Urothelium cell line (cell line): ENCODE measurements around the gene ENTREP1.

Source experiments
- DNase-seq: peaks from one replicate; pipeline ENCODE4 v3.0.0; 2011; ENCODE audit warnings: low spot score, mixed read lengths
- FAIRE-seq: peaks from 2 replicates; lab custom pipeline; 2011; peaks lifted over from hg19 to GRCh38; lab: Jason Lieb, UNC

The ENTREP1 gene

DNA sequence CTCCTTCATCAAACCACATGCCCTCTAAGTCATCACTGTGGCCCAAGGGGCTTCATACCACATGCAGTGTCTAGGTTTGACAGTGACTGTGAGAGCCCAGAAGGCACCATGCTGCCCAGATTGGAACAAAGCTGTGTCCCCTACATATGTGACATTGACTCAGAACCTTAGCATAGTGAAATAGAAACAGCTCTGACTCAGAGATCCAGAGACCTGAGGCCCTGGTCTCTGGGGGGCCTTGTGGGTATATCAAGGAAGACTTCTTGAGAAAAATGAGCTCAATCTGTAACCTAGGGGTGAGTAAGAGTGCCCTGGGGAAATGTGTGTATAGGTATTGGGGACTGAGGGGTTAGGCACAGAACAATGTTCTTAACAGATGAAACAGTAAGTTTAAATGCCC, 7.1 kb upstream of the ENTREP1 start:
- DNase-seq (no peak), FAIRE-seq (no peak)

DNA sequence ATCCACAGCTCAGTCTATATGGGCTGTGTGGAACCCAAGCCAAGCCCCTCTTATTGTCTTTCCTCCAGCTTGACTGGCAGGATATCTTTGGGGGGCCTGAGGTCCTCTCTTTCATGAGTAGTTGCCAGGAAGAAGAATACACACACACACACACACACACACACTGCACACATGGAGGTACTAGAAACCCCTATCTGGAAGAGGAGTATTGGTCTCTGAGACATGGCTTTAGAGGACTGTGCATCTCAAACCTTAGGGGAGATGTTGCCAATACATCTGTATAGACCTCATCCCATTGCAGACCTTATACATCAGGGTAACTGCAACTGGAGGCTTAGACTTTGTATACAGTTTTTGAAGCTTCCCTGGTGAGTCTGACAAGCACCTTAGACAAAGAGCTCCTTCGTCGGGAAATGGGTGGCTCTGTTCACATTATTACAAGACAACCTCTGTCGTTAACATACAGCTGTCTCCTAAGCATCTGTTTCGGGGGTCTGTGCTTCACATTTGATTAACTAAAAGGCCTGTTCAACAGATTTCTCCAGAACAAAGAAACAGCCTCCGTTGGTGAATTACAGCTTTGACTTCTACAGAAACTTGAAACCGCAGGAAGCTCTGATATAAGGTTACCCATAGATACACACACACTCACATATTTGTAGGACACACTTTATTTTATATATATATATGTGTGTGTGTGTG, 5.5 kb upstream of the ENTREP1 start:
- FAIRE-seq = no peak
- DNase-seq = no peak

DNA sequence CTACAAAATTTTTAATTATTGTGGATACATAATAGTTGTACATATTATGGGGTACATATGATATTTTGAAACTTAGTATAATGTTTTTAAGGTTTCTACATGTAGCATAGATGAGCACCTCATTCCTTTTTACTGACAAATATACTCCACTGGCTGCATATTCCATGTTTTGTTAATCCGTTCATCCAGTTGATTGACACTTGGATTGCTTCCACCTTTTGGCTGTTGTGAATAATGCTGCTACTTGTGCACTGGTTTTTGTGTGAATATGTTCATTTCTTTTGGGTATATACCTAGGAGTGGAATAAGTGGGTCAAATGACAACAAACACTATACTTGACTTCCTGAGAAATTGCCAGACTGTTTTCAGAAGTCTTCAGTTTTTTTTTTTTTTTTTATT, 2.8 kb upstream of the ENTREP1 start:
- DNase-seq = no peak
- no peak for FAIRE-seq

DNA sequence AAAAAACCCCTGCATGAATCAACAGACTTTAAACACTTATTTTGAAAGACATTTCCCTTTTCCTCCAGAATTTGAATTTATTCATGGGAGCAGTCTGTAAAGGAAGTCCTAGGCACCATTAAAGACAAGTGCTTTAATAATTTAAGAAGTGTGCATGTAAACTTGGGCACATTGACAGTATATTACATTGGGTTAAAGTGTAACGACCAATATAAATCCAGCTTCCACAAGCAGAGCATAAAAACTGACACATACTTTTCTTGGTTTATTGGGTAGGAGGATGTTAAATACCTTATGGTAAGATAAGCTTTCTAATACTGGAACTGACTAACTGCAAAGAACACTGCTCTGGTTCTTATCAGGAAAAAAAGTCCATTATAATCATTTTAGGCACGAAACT, 1.2 kb upstream of the ENTREP1 start:
- no peak for DNase-seq
- FAIRE-seq = no peak

DNA sequence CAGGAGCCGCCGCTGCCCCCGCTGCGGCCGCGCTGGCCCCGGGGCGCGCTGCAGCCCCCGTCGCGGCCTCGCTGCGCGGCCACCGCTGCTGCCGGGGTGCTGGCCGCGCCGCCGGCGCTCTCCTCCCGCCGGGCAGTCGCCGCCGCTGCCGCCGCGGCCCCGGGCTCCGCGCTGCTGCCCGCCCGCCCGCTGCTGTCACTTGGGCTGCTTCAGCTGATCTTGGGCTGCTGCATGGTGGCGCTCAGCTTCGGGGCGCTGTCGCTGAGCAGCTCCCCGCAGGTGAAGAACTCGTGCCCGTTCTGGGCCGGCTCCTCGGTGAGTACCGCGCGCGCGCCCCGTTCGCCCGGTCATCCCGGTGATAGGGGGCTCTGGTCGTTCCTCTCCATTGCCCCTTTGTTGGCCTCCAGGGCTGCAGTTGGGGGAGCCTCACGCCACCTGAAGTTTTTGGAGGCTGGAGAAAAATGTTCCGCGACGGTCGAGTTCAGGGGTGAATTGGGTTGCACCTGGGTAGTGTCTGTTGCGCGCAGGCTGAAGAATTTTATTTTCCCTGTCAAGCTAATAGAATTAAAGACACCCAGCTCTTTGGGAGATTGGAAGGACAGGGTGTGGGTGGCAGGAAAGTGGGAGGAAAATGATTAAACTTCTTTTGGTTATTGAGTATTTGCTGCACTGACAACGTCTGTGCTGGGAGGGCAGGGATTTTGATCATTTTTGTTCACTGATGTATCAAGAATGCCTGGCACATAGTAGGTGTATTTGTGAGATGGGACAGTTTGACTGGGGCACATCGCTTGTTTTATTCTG, 596 bp downstream of the ENTREP1 start:
- DNase-seq (no peak), FAIRE-seq (no peak)

DNA sequence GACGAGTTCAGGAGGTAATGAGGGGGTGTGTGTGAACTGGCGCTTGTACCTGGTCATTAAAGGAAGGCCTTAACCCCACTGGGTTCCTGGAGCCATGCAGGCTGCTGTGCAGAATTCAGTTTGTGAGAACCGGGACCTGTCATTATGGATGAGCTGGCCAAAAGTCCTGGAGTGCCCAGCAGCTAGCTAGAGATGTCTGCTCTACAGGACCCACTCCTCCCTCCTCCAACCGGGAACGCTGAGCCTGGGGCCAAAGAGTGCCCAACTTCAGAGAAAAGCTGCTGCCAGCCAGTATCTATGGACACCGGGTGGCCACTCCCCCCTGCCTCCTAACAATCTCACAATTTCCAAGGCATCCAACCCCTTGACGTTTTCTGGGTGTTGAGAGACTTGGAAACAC, 1.2 kb downstream of the ENTREP1 start:
- DNase-seq (no peak), FAIRE-seq (no peak)

DNA sequence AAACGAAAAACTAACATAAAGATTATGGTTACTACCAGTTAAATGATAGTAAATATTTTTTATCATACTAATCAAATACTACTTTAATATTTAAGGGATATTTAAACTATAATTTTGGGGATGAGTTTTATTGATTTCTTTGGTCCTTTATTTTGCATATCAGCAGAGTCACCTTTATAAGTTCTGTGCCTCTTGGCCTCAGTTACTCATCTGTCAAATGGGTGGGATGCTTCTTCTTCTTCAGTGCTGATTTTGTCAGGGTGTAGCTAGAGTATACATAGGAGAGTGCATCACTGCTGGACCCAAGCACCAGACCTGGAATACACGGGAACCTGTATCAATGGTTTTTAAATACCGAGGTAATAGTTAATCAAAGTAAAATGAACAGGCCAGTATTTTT, 5.6 kb downstream of the ENTREP1 start:
- no peak for FAIRE-seq

DNA sequence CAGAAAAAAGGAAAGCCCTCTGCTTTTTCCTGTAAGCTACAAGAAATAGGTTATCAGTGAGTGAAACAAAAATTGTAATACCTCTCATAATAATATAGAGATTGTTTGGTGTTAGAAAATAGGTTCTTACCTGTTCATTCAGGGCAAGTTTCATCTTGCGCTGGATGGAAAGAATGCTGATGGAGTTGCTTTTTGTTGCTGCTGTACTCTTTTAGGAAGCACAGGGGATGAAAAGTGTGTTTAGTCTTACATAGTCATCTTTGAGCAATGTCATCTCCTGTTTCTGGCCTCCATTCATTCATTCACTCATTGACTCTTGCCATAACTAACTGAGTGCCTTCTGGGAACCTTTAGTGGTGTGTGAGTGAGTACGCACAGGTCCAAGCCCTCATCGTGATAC, 6.4 kb downstream of the ENTREP1 start:
- DNase-seq (no peak), FAIRE-seq (no peak)

More for the DNA sequence above, 5.6 kb downstream of the ENTREP1 start:
- no peak for DNase-seq

DNA sequence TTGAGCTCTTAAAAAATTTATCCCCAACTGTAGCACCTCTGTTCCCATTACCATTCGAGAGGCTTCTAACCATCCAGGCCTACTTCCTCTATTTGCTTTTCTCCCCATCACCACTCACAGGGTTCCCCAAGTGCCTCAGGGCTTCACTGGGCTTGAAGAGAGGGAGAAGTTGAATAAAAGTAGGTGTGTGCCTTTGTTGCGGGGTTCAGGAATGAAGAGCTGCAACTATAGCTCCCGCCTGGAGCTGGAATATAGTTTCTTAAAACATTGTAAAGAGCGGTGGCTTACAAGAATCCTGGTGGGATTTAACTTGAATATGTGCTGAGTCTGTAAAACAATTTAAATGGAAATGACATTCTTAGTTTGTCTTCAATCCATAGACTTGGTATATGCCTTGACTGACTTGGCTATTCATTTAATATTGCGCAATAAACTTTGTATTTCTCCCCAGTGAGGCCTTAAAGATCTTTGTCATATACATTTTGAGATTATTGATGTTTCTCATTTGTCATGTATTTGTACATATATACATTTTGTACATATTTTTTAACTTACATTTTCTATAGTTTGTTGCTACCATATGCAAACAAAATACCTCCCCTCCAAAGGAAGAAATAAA, 7.2 kb downstream of the ENTREP1 start:
- DNase-seq (no peak), FAIRE-seq (no peak)

DNA sequence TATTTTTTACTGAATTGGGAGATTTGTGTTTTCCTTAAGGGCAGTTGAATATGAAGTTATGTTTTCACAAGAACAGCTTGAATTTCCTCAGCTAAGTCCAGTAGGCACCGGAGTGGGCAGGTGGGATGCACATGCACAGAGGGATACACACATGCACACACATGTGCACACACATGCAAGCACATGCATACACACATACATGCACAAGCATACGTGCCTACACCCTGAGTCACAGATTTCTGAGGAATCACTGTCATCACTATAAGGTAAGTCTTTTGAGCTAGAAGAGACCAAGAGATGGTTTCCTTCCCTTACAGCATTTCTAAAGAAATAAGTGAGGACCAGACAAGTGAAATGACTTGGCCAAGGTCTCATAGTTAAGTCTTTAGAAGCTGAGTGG, 8.7 kb downstream of the ENTREP1 start:
- FAIRE-seq (no peak), DNase-seq (no peak)

DNA sequence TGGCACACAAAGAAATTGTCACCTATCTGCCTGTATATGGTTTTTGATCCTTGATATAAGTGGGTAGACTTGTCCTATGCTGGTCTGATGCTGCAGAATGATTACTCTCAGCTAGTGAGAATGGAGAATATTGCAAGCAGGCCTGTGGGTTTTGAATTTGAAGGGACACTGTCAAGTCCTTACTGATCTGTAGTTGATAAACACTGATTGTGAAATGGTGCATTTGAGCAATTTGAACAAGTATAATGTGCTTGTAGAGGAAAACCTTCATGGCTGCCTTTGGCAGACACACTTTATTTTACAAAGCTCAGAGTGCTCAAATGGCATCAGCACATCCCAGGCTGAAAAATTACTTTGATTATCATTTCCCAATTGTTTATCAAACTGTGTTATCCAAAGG, 9.3 kb downstream of the ENTREP1 start:
- DNase-seq (no peak), FAIRE-seq (no peak)

DNA sequence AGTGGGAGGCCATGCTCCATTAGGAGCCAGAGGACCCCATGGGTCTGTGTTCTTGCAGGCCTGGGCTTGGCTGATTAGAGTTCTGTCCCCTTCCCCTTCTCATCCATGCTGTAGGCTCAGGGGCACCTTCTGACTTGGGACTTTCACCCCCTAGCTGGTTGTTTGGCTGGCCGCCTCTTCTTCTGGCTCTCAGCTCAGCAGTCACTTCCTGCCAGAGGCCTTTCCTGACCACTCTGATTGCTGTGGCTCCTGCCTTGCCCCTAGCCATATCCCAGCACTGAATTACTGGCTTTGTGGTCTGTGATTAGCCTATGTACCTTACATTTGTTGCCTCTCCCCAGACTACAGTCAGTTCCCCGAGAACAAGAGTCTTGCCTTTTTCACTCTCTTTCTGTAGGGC, 14.6 kb downstream of the ENTREP1 start:
- FAIRE-seq = no peak
- DNase-seq = no peak

DNA sequence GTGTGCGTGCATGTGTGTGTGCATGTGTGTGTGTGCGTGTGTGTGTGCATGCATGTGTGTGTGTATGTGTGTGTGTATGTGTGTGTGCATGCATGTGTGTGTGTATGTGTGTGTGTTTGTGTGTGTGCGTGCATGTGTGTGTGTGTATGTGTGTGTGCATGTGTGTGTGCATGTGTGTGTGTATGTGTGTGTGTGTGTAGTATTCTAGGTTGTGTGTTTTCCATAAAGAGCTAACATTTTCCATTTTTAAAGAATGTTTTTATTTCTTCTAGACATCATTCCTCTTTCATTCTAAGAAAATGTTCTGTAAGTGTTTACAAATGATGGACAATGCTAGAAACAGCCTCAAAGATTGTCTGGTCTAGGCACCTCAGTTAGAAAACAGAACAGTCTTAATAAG, 15.6 kb downstream of the ENTREP1 start:
- FAIRE-seq (peak; percentile 84), DNase-seq (no peak)

DNA sequence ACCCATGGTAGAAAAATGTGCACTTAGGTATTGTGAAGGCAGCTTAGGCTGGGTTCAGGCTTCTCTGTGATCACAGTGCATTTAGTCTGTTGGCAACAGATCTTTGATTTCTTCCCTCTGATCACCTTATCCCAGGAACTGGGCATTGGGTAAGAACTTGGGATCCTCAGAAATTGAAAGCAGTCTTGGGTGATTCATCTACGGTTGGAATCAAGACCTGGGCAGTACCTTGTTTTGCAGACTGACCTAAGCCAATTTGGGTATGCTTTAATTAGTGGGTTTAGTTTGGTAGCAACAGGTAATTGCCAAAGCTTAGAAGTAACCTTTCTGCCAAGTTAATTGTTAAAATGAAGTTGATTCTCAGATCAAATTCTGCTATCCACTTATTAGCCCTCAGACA, 17.8 kb downstream of the ENTREP1 start:
- FAIRE-seq = no peak
- DNase-seq = no peak

DNA sequence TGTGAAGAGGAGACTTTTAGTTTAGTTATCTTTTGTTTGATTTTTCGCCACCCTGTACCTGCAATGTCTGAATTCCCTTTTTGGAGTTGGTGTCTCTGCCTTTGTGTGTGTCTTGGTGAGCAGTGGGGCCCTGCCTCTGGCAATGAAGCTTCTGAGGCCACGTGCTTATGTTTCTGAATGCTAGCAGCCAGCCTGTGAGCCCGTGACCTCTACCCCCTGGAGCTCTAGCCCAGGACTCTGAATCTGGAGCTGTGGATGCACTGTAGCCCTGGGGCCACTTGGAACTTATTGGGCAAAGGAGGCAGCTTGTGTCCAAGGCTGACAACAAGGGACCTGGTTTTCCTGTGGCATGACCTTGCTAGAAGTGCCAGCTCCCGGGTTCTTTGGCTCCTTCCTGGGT, 19.4 kb downstream of the ENTREP1 start:
- FAIRE-seq = no peak
- DNase-seq = no peak

DNA sequence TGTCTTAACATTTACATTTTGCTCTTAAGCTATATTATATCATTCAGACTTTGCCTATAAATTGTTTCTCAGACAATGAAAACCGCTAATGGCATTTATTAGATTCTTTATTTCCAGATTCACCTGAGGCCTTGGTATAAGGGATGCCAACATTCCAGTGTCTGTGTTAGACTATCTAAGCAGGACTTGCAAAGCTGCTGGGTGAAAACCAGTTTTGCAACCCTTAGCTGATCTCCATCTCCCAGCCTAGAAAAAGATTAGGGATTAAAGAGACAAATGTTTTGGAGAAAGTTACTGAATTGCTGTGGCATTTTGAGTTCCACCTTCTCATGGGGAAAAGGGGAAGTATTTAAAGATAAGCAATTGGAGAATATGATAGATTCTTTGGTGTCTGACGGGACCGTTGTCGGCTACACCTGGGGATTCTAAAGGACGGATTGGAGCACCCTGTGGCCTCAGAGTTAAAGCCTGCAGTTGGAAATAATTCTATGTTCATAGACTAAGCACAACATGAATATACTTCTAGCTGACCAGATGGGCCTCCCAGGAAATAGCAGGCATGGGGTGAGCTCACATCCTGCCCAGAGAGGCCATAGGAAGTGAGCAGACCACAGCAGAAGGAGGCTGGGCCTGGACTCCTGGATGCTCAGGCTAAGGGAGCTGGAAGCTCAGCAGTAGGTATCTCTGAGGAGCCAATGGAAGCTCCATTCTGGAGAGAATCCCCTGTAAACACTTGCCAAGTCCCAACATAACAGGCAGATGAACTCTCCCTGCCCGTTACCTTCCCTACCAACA, 21.8 kb downstream of the ENTREP1 start:
- no peak for DNase-seq
- no peak for FAIRE-seq

DNA sequence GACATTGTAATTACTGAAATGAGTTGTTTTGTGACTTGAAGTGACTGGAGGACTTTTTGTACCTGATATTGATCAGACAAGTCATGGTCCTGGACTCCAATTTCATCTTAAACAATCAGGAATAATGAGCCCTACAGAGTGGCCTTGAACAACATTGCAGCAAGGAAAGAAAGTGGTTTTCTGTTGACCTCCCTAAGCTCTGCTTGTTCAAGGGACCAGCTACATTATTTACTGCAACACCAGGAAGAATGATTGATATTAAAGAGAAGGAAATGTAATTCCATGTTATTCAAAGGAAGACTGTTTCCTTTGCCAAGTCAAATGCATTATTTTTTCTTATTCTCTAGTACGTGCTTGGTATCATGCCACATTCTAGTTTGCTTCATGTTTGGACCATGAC, 22.6 kb downstream of the ENTREP1 start:
- DNase-seq (no peak), FAIRE-seq (no peak)

DNA sequence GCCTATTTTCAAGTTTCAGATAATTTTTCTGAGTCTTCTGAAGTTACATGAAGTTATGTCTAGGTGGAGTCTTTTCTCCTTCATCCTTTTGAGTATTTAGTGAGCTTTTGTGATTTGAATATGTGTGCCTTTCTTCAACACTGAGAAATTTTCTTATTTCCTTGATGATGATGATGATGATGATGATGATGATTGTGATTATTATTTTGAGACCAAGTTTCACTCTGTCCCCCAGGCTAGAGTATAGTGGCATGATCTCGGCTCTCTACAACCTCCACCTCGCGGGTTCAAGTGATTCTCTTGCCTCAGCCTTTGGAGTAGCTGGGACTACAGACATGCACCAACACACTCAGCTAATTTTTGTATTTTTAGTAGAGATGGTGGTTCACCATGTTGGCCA, 26.2 kb downstream of the ENTREP1 start:
- FAIRE-seq = no peak

DNA sequence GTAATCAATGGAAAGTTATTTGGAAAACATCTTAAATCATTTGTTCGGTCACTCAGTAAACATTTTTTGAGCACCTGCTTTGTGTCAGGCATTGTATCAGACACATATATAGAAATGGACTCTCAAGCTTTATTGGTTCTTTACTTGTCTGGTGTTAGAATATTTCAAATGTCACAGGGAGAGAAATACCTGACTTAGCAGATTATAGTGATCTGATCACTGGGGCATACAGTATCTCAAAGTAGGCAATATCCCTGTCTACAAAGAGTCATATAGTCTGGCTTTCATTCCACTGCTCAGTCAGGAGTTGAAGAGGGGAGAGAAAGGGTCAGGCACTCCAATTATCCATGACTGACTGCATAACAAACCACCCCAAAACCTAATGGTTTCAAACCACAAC, 30.2 kb downstream of the ENTREP1 start:
- FAIRE-seq (no peak), DNase-seq (no peak)

More for the DNA sequence above, 26.2 kb downstream of the ENTREP1 start:
- DNase-seq = no peak

DNA sequence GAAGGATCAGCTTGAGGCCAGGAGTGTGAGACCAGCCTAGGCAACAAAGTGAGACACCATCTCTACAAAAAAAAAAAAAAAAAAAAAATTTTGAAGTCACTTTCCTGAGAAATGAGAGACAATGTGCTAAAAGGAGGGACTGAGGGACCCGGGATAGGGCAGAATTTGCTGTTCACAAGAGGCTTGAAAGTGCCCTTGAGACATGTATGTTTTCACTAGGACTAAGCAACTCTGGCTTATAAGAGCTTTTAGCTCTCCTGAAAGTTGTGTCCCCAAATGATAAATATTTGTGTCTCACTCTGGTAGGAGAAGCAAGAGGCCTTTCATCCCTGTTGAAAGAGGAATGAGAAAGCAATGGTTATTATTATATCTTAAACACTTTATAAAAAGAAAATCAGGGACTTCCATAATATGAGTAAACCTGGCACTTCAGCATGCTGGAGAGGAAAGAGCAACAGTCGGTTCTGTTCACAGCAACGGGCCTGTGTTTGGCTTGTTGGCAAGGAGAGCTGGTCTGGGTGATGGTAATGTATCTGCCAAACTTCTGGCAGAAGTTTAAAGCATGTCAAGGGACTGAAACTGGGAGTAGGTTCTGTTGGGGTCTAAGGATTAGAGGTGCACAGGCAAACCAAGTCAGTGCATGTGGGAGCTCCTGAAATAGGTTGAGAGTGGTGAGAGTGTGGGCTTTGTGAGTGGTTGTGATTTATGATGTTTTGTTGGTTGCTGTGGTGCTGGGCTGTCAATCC, 32.2 kb downstream of the ENTREP1 start:
- DNase-seq = no peak
- no peak for FAIRE-seq

DNA sequence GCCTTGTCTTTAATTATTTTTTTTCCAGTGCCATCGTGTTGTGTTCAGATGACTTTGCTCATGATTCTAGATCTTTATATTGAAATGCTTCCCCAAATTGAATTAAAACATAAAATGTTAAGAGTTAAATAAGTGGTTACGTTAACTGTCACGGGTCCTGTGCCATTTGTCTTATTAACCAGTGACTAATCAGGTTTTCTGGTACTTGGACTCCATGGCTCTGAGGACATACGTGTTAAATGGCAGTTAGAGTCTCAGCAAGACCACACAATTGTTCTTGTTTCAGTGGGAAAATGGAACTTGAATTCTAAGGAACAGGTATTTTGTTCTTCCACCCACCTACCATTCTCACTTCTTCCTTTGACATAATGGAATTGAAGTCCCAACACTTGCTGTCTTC, 32.8 kb downstream of the ENTREP1 start:
- DNase-seq (no peak), FAIRE-seq (no peak)
